ENCODE results near the gene MON1B. TPM values are rescaled to one million over a fixed set of nuclear protein-coding genes. Genes with fewer than 3 reads are reported as not detected.
"Not testable (repeated sequence)": the region's sequence is repeated elsewhere in the genome, so short reads cannot be mapped to it uniquely, and the experiment has no call there.

Gene MON1B
- total and polyA plus RNA-seq, 2 of the 13 experiments (the other 11 are each of a cell fraction or from before 2014, with no cell fraction given): 13.4 to 15.6 TPM

DNA sequence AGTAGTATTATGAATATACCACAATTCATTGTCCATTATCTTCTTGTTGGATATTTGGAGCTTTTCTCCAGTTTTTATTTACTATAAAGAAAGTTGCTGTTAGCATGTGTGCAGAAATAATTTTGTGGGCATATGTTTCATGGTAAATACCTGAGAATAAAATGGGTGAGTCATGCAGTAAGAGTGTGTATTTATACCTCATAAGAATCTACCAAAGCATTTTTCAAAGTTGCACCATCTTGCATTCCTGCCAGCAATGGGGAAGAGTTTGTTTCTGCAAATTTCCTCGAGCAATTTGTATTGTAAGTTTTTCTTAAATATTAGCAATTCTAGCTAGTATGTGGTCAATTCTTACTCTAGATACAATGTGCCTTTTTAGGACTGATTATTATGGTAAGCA lies 7.9 kb upstream of the MON1B start:
- intact Hi-C loops (cut with micrococcal nuclease; ENCODE audit: unreplicated experiment): no loop called here

DNA sequence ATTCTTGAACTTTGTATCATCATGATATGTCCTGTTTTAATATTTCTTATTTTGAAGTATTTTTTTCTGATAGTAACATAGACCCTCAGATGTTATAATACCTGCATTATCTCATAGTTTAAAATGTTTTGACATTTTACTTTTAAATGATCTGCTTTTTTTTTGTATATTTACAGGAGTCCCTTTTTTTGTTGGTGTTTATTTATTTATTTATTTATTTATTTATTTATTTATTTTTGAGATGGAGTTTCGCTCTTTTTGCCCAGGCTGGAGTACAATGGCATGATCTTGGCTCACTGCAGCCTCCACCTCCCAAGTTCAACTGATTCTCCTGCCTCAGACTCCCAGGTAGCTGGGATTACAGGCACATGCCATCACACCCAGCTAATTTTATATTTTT lies 4.7 kb upstream of the MON1B start:
- FAIRE-seq; in situ Hi-C loops (cut with HindIII; ENCODE audit: extremely low pct_ligation_motif_present, low pct_unique_long_range_greater_than_20kb): not testable (repeated sequence)

More for the DNA sequence above, 7.9 kb upstream of the MON1B start:
- in situ Hi-C loops (cut with HindIII; ENCODE audit: extremely low pct_ligation_motif_present, low pct_unique_long_range_greater_than_20kb): no loop called here
- H3K27ac ChIP-seq (ENCODE audit: extremely low read length, insufficient read depth, low read length): no peak overlapping the region
- no peaks in the 10 kb centered on the region for H3K27me3 ChIP-seq (ENCODE audit: control insufficient read depth in 1 of 2, insufficient read depth in 2 of 2, low read length in 2 of 2)
- no peak for TF ChIP-seq ZFY (CRISPR knock-in tag; IDR thresholded peaks at IDR 0.05)
- no peak for TF ChIP-seq RFX5 (IDR thresholded peaks at IDR 0.05; ENCODE audit: low read depth, low read length)
- TF ChIP-seq ZNF839 (CRISPR knock-in tag; IDR thresholded peaks at IDR 0.05; ENCODE audit: borderline replicate concordance): no peak
- no peak for TF ChIP-seq ZNF558 (CRISPR knock-in tag; IDR thresholded peaks at IDR 0.05; ENCODE audit: borderline replicate concordance)
- TF ChIP-seq HOXA9 (CRISPR knock-in tag; IDR thresholded peaks at IDR 0.05; ENCODE audit: borderline replicate concordance): no peak
- no peak overlapping the region for H3K4me2 ChIP-seq (ENCODE audit: low read depth, low read length)
- ChIA-PET POLR2A (no interaction called here), CTCF (ENCODE audit: low intra/inter-chr PET ratio, low total read pairs) (no interaction called here)
- no peak for ATAC-seq
- 0% methylated on average over 1 of the region's 1 CpG for WGBS (ENCODE audit: low lambda C conversion rate)
- no peaks in the 10 kb centered on the region for H3K36me3 ChIP-seq (replicated peaks in 1 of 2; ENCODE audit: control insufficient read depth in 1 of 2, insufficient read depth in 2 of 2, low read length in 2 of 2)
- H3K79me2 ChIP-seq (ENCODE audit: insufficient read depth, low read length): no peaks in the 10 kb centered on the region
- no peak overlapping the region for H2AFZ ChIP-seq (ENCODE audit: low read length)
- FAIRE-seq: no peak
- H3K4me3 ChIP-seq (replicated peaks in 1 of 3; ENCODE audit: insufficient read depth in 1 of 3, low read depth in 2 of 3, low read length in 3 of 3): no peak overlapping the region
- no TSS peak for BruUV-seq (replicated peaks)
- H3K4me1 ChIP-seq (ENCODE audit: insufficient read depth, low read length): peaks cover 4% of the 10 kb centered on the region
- no peak for DNase-seq (ENCODE audit: low spot score)
- no peaks in the 10 kb centered on the region for H3K9me3 ChIP-seq (ENCODE audit: low read length)
- no peaks in the 10 kb centered on the region for H4K20me1 ChIP-seq (ENCODE audit: insufficient read depth, low read length)
- no peak overlapping the region for H3K9ac ChIP-seq (ENCODE audit: insufficient read depth, low read depth, low read length)

More for the DNA sequence above, 4.7 kb upstream of the MON1B start:
- H3K4me2 ChIP-seq (ENCODE audit: low read depth, low read length); BruUV-seq (replicated peaks); DNase-seq (ENCODE audit: low spot score); ATAC-seq; CTCF ChIA-PET (ENCODE audit: low intra/inter-chr PET ratio, low total read pairs); H3K27ac ChIP-seq (ENCODE audit: extremely low read length, insufficient read depth, low read length); H3K9ac ChIP-seq (ENCODE audit: insufficient read depth, low read depth, low read length); intact Hi-C loops (cut with micrococcal nuclease; ENCODE audit: unreplicated experiment); H3K27me3 ChIP-seq (ENCODE audit: control insufficient read depth in 1 of 2, insufficient read depth in 2 of 2, low read length in 2 of 2); H3K9me3 ChIP-seq (ENCODE audit: low read length); H3K79me2 ChIP-seq (ENCODE audit: insufficient read depth, low read length); POLR2A ChIA-PET; H3K4me3 ChIP-seq (replicated peaks in 1 of 3; ENCODE audit: insufficient read depth in 1 of 3, low read depth in 2 of 3, low read length in 3 of 3); H4K20me1 ChIP-seq (ENCODE audit: insufficient read depth, low read length); H2AFZ ChIP-seq (ENCODE audit: low read length); H3K36me3 ChIP-seq (replicated peaks in 1 of 2; ENCODE audit: control insufficient read depth in 1 of 2, insufficient read depth in 2 of 2, low read length in 2 of 2): not testable (repeated sequence)
- peaks cover 20% of the 10 kb centered on the region for H3K4me1 ChIP-seq (ENCODE audit: insufficient read depth, low read length)
- WGBS (ENCODE audit: low lambda C conversion rate): 28% methylated on average over 1 of the region's 1 CpG
